ENCODE results near the gene DUSP6. TPM values are rescaled to one million over a fixed set of nuclear protein-coding genes. Genes with fewer than 3 reads are reported as not detected.

DUSP6 gene
- total RNA-seq, 1 donor from 2014 or later: 24.8 TPM

DNA sequence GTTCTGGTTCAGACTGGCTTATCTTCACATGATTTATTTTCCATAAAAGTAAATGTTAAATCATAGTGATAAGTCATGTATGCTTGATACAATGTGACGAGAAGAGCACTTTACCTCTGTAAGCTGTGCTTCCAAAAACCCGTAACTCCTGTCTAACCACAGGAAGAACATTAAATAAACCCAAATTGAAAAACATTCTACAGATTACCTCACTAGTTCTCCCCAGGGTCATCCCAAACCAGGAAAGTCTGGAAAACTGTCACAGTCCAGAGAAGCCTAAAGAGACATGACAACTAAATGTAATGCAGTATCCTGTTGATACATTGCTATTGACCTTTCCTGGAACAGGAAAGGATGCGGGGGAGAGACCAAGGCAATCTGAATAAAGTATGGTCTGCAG is 32.5 kb upstream of the DUSP6 start:
- TF ChIP-seq, protein P1, sequence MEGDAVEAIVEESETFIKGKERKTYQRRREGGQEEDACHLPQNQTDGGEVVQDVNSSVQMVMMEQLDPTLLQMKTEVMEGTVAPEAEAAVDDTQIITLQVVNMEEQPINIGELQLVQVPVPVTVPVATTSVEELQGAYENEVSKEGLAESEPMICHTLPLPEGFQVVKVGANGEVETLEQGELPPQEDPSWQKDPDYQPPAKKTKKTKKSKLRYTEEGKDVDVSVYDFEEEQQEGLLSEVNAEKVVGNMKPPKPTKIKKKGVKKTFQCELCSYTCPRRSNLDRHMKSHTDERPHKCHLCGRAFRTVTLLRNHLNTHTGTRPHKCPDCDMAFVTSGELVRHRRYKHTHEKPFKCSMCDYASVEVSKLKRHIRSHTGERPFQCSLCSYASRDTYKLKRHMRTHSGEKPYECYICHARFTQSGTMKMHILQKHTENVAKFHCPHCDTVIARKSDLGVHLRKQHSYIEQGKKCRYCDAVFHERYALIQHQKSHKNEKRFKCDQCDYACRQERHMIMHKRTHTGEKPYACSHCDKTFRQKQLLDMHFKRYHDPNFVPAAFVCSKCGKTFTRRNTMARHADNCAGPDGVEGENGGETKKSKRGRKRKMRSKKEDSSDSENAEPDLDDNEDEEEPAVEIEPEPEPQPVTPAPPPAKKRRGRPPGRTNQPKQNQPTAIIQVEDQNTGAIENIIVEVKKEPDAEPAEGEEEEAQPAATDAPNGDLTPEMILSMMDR (IDR thresholded peaks at IDR 0.05; ENCODE audit: unreplicated experiment): no peak
- Mint-ChIP-seq H3K27me3 (ENCODE audit: low read depth) (no peaks in the 10 kb centered on the region), H3K4me3 (no peak overlapping the region), H3K27ac (peak overlapping the region; percentile 88), H3K36me3 (no peaks in the 10 kb centered on the region), H3K4me1 (peaks cover 52% of the 10 kb centered on the region), H3K9me3 (no peaks in the 10 kb centered on the region)
- DNase-seq (ENCODE audit: low spot score in 2 of 2, unreplicated experiment in 2 of 2): no peak

DNA sequence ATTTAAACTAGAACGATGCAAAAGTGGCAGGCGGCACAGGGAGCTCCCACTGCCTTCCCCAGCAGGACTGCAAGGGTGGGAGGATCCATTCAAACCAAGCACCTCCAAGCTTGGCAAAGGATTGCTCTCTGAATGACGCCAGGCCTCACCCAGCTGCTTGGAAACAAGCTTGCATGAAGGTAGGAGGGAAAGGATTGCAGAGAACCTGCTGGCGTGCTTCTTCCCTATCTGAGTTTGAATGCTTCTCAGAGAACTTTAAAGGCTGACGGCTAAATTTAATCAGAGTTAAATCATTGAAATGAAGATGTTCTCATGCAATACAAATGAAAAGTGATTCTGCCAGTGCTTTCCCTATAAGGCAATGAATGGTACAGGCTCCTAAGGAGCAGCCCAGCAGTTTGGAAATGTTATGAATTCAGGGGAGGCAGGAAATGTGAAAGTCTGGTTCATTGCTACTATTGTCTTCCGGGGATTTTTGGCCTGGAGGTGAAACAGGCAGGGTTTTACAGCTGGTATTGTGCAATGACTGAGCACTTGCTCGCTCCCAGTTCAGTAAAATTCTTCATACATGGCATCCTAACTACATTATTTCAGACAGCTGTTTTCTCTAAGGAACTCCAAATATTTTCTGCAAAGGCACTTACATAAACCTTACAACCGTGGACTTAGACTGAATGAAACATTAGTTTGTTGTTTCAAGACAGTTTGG is 31.9 kb upstream of the DUSP6 start:
- Mint-ChIP-seq H3K27ac (peak overlapping the region; percentile 88), H3K27me3 (ENCODE audit: low read depth) (no peaks in the 10 kb centered on the region), H3K4me1 (peaks cover 46% of the 10 kb centered on the region), H3K9me3 (no peaks in the 10 kb centered on the region), H3K36me3 (no peaks in the 10 kb centered on the region), H3K4me3 (no peak overlapping the region)
- DNase-seq (ENCODE audit: low spot score in 2 of 2, unreplicated experiment in 2 of 2): peak in 1 of 2 experiments; percentile 45
- TF ChIP-seq, protein P1 (IDR thresholded peaks at IDR 0.05; ENCODE audit: unreplicated experiment): no peak

- H3K27ac Mint-ChIP-seq: peak overlapping the region; percentile 88
- peaks cover 45% of the 10 kb centered on the region for H3K4me1 Mint-ChIP-seq
These were observed 31.1 kb upstream of the DUSP6 start for GRCh38 chr12:89383235-89384049.

DNA sequence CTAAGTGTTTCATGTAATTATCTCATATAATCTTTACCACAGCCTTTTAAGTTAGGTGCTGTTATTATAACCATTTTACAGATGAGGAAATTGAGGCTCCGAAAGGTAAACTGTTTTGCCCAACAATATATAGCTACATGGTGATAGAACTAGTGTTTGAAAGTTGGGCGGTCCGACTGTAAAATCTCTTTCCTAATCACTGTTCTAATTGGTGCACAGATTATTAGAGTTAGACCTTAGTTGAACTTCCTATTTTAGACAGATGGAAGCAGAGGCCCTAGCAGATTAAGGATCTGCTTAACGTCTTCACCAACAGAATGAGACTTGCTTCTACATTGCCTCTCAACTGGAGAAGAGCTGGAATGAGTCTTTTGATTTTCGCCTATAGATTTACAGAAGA is 30.0 kb upstream of the DUSP6 start:
- TF ChIP-seq, protein P1 (IDR thresholded peaks at IDR 0.05; ENCODE audit: unreplicated experiment): no peak
- Mint-ChIP-seq H3K4me3 (no peak overlapping the region), H3K4me1 (peaks cover 45% of the 10 kb centered on the region), H3K36me3 (no peaks in the 10 kb centered on the region), H3K27ac (no peak overlapping the region), H3K27me3 (ENCODE audit: low read depth) (no peaks in the 10 kb centered on the region), H3K9me3 (no peaks in the 10 kb centered on the region)
- DNase-seq (ENCODE audit: low spot score in 2 of 2, unreplicated experiment in 2 of 2): no peak

More at GRCh38 chr12:89383235-89384049, 31.1 kb upstream of the DUSP6 start:
- no peaks in the 10 kb centered on the region for H3K27me3 Mint-ChIP-seq (ENCODE audit: low read depth)
- no peaks in the 10 kb centered on the region for H3K36me3 Mint-ChIP-seq
- H3K9me3 Mint-ChIP-seq: no peaks in the 10 kb centered on the region
- no peak for DNase-seq (ENCODE audit: low spot score in 2 of 2, unreplicated experiment in 2 of 2)
- no peak overlapping the region for H3K4me3 Mint-ChIP-seq
- TF ChIP-seq, protein P1 (IDR thresholded peaks at IDR 0.05; ENCODE audit: unreplicated experiment): no peak

DNA sequence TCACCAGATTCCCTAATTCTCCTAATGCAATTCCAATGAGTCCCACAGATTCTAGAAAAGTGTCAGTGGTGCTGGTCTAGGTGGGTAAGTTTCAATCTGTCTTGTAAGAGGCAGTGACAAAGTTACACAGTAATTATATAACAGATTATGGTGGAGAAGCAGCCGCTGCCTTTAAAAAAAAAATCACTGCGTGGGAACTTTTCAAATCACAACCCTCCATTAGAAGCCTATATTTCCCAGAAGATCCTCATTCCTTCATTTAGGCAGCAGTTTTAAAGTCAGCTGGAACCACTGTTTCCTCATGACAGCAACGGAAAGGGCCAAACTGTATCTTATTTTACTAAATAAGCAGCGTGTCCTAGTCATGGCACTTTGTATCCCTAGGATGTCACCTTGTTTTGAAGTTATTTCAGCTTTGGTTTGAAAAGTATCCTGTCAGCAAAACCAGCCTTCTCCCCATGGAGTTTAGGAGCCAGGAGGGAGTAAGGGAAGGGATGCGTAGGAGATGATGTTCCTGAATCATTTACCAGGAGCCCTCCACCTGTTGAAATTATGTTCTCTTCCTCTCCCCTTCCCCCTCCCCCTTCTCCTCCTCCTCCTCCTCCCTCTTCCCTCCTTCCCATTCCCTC is 27.7 kb upstream of the DUSP6 start:
- no peak for DNase-seq (ENCODE audit: low spot score in 2 of 2, unreplicated experiment in 2 of 2)
- TF ChIP-seq, protein P1 (IDR thresholded peaks at IDR 0.05; ENCODE audit: unreplicated experiment): no peak
- H3K4me3 Mint-ChIP-seq: no peak overlapping the region
- H3K36me3 Mint-ChIP-seq: peaks cover 2% of the 10 kb centered on the region
- peaks cover 29% of the 10 kb centered on the region for H3K4me1 Mint-ChIP-seq
- no peak overlapping the region for H3K27ac Mint-ChIP-seq
- H3K9me3 Mint-ChIP-seq: peaks cover 4% of the 10 kb centered on the region
- no peaks in the 10 kb centered on the region for H3K27me3 Mint-ChIP-seq (ENCODE audit: low read depth)
